SK-N-SH (cell line): ENCODE results near the gene AK2. TPM values are rescaled to one million over a fixed set of nuclear protein-coding genes. Genes with fewer than 3 reads are reported as not detected.

Experiments
- CTCF ChIA-PET: fragments of 300-600, 350-600 bp; formaldehyde crosslinking; extraction: SDS; loops from one replicate; lab custom pipeline; 2021; lab: Yijun Ruan, JAX
- POLR2A ChIA-PET: fragments of 350-600 bp; sonication (Branson Sonifier 250); formaldehyde crosslinking; extraction: SDS; loops from one replicate; lab custom pipeline; 2020; ENCODE audit warnings: antibody characterized with exemption, inconsistent platforms; lab: Yijun Ruan, JAX
- DNase-seq: peaks from one replicate; pipeline ENCODE4 v3.0.0; 2012
- H2AFZ ChIP-seq: fragments of 200-600 bp; sonication (generic); 2 replicates; pipeline ENCODE4 v1.8.1; 2016; ENCODE audit warnings: antibody characterized with exemption, mild to moderate bottlenecking, low read depth
- H3F3A ChIP-seq: fragments of 200-600 bp; sonication (generic); replicated peaks from 2 replicates; pipeline ENCODE3; 2016; ENCODE audit warnings: antibody characterized with exemption, mild to moderate bottlenecking; ENCODE audit not compliant: insufficient read depth
- H3K27ac ChIP-seq, 2 experiments: fragments of 200-500 bp in 1 of 2; fragments of 200-600 bp in 1 of 2; sonication (Bioruptor generic) in 1 of 2; sonication (generic), shearing (Covaris generic) in 1 of 2; 2 replicates each; pipeline versions ENCODE4 v1.5.1 to v1.6.1; 2014 to 2016; ENCODE audit warnings: low read depth in 2 of 2, inconsistent platforms in 1 of 2, low read length in 1 of 2, mild to moderate bottlenecking in 1 of 2, mixed read lengths in 1 of 2
- H3K27me3 ChIP-seq: fragments of 200-600 bp; sonication (generic), shearing (Covaris generic); 2 replicates; pipeline ENCODE4 v1.6.1; 2016; ENCODE audit warnings: mixed run types; ENCODE audit not compliant: insufficient read depth
- H3K36me3 ChIP-seq, 2 experiments: fragments of 200-500 bp in 1 of 2; fragments of 200-600 bp in 1 of 2; sonication (Bioruptor generic) in 1 of 2; sonication (generic) in 1 of 2; replicated peaks in 1 of 2; 2 replicates each; pipeline versions ENCODE3 to v1.5.1; 2014 to 2016; ENCODE audit warnings: low read length in 1 of 2, mild to moderate bottlenecking in 1 of 2; ENCODE audit not compliant: insufficient read depth in 2 of 2, control insufficient read depth in 1 of 2
- H3K4me1 ChIP-seq, 2 experiments: fragments of 200-500 bp in 1 of 2; fragments of 200-600 bp in 1 of 2; sonication (Bioruptor generic) in 1 of 2; sonication (generic), shearing (Covaris generic) in 1 of 2; 2 replicates each; pipeline versions ENCODE4 v1.5.1 to v1.6.1; 2014 to 2016; ENCODE audit warnings: low read depth in 1 of 2, low read length in 1 of 2, mixed run types in 1 of 2; ENCODE audit not compliant: insufficient read depth in 2 of 2, control insufficient read depth in 1 of 2
- H3K4me2 ChIP-seq: fragments of 200-600 bp; sonication (generic), shearing (Covaris generic); 2 replicates; pipeline ENCODE4 v1.6.1; 2017; ENCODE audit warnings: mixed run types
- H3K4me3 ChIP-seq, 2 experiments: fragments of 200-500 bp in 1 of 2; fragments of 200-600 bp in 1 of 2; sonication (Bioruptor generic) in 1 of 2; sonication (generic), shearing (Covaris generic) in 1 of 2; 2 replicates each; pipeline versions ENCODE4 v1.5.1 to v1.8.1; 2014 to 2016; ENCODE audit warnings: low read depth in 2 of 2, inconsistent platforms in 1 of 2, low read length in 1 of 2, mild to moderate bottlenecking in 1 of 2, mixed read lengths in 1 of 2, moderate library complexity in 1 of 2
- H3K79me2 ChIP-seq: fragments of 200-600 bp; sonication (generic); 2 replicates; pipeline ENCODE4 v1.8.1; 2017; ENCODE audit warnings: mild to moderate bottlenecking; ENCODE audit not compliant: insufficient read depth
- H3K9ac ChIP-seq: fragments of 200-600 bp; sonication (generic); 2 replicates; pipeline ENCODE4 v1.6.1; 2017; ENCODE audit warnings: mixed run types
- H3K9me2 ChIP-seq: fragments of 200-600 bp; sonication (generic); 2 replicates; pipeline ENCODE4 v1.6.1; 2017; ENCODE audit warnings: mixed run types
- H3K9me3 ChIP-seq: fragments of 200-600 bp; sonication (generic); 2 replicates; pipeline ENCODE4 v1.6.1; 2017; ENCODE audit warnings: mixed run types, mild to moderate bottlenecking, moderate library complexity
- H4K20me1 ChIP-seq: fragments of 200-600 bp; sonication (generic); 2 replicates; pipeline ENCODE4 v1.6.1; 2017; ENCODE audit warnings: mild to moderate bottlenecking, mixed run types; ENCODE audit not compliant: insufficient read depth
- CHD2 ChIP-seq: fragments of 150-350 bp; IDR thresholded peaks from 2 replicates; pipeline ENCODE4 v1.6.1; 2018; ENCODE audit warnings: low read length; ENCODE audit not compliant: partially characterized antibody
- ELF1 ChIP-seq: IDR thresholded peaks from 2 replicates; pipeline ENCODE4 v1.4.0; 2012
- FOXM1 ChIP-seq: IDR thresholded peaks from 2 replicates; pipeline ENCODE4 v1.4.0; 2012; ENCODE audit warnings: low read depth, mild to moderate bottlenecking
- GABPA ChIP-seq: IDR thresholded peaks from 2 replicates; pipeline ENCODE4 v1.4.0; 2012; ENCODE audit warnings: low read depth, mild to moderate bottlenecking
- IRF3 ChIP-seq: fragments of 150-350 bp; IDR thresholded peaks from 2 replicates; pipeline ENCODE4 v1.6.1; 2016; ENCODE audit warnings: mild to moderate bottlenecking, low read depth, low read length
- JUND ChIP-seq: IDR thresholded peaks from 2 replicates; pipeline ENCODE4 v1.4.0; 2012
- MAX ChIP-seq: IDR thresholded peaks from 2 replicates; pipeline ENCODE4 v1.4.0; 2012; ENCODE audit warnings: low read depth
- MEF2A ChIP-seq: IDR thresholded peaks from 2 replicates; pipeline ENCODE4 v1.4.0; 2012; ENCODE audit warnings: low read depth, borderline replicate concordance
- MXI1 ChIP-seq: IDR thresholded peaks from 2 replicates; pipeline ENCODE4 v1.6.1; 2012; ENCODE audit warnings: mild to moderate bottlenecking, low read depth, low read length, improper control_type of control experiment
- PBX3 ChIP-seq: IDR thresholded peaks from 2 replicates; pipeline ENCODE4; 2012
- POLR2AphosphoS5 ChIP-seq: IDR thresholded peaks from 2 replicates; pipeline ENCODE4 v1.6.1; 2012; ENCODE audit warnings: low read depth, low read length
- RCOR1 ChIP-seq: fragments of 150-350 bp; IDR thresholded peaks from 2 replicates; pipeline ENCODE4 v1.6.1; 2017; ENCODE audit warnings: antibody characterized with exemption, low read length
- REST ChIP-seq: IDR thresholded peaks from 2 replicates; pipeline ENCODE4 v1.6.1; 2012; ENCODE audit warnings: mild to moderate bottlenecking, low read depth, low read length, moderate library complexity
- SIN3A ChIP-seq: IDR thresholded peaks from 2 replicates; pipeline ENCODE4 v1.6.1; 2012; ENCODE audit warnings: low read depth, mild to moderate bottlenecking, low read length, moderate library complexity, borderline replicate concordance
- TAF1 ChIP-seq: IDR thresholded peaks from 2 replicates; pipeline ENCODE4 v1.6.1; 2012; ENCODE audit warnings: low read depth, mild to moderate bottlenecking, low read length, moderate library complexity, borderline replicate concordance
- YY1 ChIP-seq: IDR thresholded peaks from 2 replicates; pipeline ENCODE4 v1.4.0; 2012; ENCODE audit warnings: low read depth, mild to moderate bottlenecking
- ZBTB33 ChIP-seq: IDR thresholded peaks from 2 replicates; pipeline ENCODE4 v1.4.0; 2012; ENCODE audit warnings: low read depth, borderline replicate concordance
- WGBS: methylation state at CpG from one replicate; pipeline ENCODE4 v1.1.6; 2017; ENCODE audit warnings: low lambda C conversion rate; 5-methylcytosine and 5-hydroxymethylcytosine counted together
- polyA plus RNA-seq, 3 experiments: library from polyadenylated mRNA; depleted of rRNA; stranded (reverse); fragments of >200 nt; gene quantifications; 2 replicates each; pipeline ENCODE4 v1.2.3, GENCODE V29; 2012

AK2 gene
- polyA plus RNA-seq (2012; rRNA removed): 191 and 212 TPM in 2 replicates
- polyA plus RNA-seq (2012; cell fraction: cytosol; rRNA removed): 187 and 197 TPM in 2 replicates
- polyA plus RNA-seq (2012; cell fraction: nucleus; rRNA removed): 219 and 258 TPM in 2 replicates

- peak within 1 kb of the TSS; percentile 35 to 64; a peak in 3 of 4 replicates for H3K27ac ChIP-seq
- no peaks in the 10 kb centered on the region for H3K27me3 ChIP-seq
- peaks cover 9% of the 10 kb centered on the region for H4K20me1 ChIP-seq
- H3K9me2 ChIP-seq: no peaks in the 10 kb centered on the region
- no peaks in the 10 kb centered on the region for H3F3A ChIP-seq
- peaks cover 0 to 2% of the 10 kb centered on the region in 2 experiments for H3K36me3 ChIP-seq
- DNase-seq: peak; percentile 97
- H3K4me1 ChIP-seq: peaks cover 0 to 9% of the 10 kb centered on the region in 2 experiments; a peak in 2 of 4 replicates
- peak within 1 kb of the TSS; percentile 75 for H2AFZ ChIP-seq
- CTCF ChIA-PET: no interaction called here
- H3K79me2 ChIP-seq: peaks cover 49% of the 10 kb centered on the region
- TF ChIP-seq FOXM1 (no peak), POLR2AphosphoS5 (peak; percentile 17; the same call in 1 of the 2 replicates), ZBTB33 (peak; percentile 79; the same call in 1 of the 2 replicates), YY1 (peak; percentile 79; the same call in 1 of the 2 replicates), REST (0 out of 2 replicates have a peak, but pooled peaks have one; percentile 36), PBX3 (peak; percentile 100), TAF1 (no peak), RCOR1 (peak; percentile 33; the same call in 1 of the 2 replicates), MEF2A (no peak), SIN3A (peak; percentile 82; the same call in 1 of the 2 replicates), MAX (peak; percentile 99), JUND (no peak), MXI1 (peak; percentile 91), GABPA (peak; percentile 87), CHD2 (peak; percentile 96), IRF3 (peak; percentile 90), ELF1 (peak; percentile 75)
- TF ChIP-seq, all 33 proteins: peak for 13
- H3K9ac ChIP-seq: peak within 1 kb of the TSS; percentile 89
- H3K4me2 ChIP-seq: peak within 1 kb of the TSS; percentile 93
- peak within 1 kb of the TSS; percentile 70 to 87 for H3K4me3 ChIP-seq
- WGBS: 8% methylated on average over 36 of the region's 59 CpGs
- no peaks in the 10 kb centered on the region for H3K9me3 ChIP-seq
- POLR2A ChIA-PET: no interaction called here
Measured at GRCh38 chr1:33036526-33037503, at the start of gene AK2. AK2 (minus strand) TSS chr1:33036883; CDS start chr1:33036828, 55 bp downstream.
